ENCODE data around the gene SELP. TPM values are rescaled to one million over a fixed set of nuclear protein-coding genes. Genes with fewer than 3 reads are reported as not detected.

The SELP gene
- total RNA-seq, 1 donor from 2014 or later = not detected

DNA sequence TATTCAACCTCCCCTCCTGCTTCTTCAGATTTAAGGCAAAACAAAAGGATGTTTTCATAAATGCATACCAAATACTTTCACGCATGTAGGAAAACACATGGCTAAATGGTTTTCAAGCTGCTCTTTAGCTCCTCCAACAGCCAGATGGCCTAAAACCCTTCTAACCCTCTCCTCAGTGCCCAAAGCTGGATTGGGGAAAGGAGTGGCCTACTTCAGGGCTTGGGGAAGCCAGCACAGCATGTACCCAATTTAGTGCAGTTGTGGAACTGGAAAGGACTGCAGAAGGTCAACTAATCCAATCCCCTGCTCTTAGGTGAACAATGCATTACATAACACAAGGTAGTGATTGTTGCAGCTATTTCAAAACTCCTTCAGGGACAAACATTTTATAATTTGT lies 53.0 kb downstream of the SELP start:
- no peak overlapping the region for H3K27ac ChIP-seq
- no peaks in the 10 kb centered on the region for H3K4me1 ChIP-seq
- no peaks in the 10 kb centered on the region for H3K9me3 Mint-ChIP-seq
- H3K4me3 ChIP-seq = no peak overlapping the region
- TF ChIP-seq, protein P1, sequence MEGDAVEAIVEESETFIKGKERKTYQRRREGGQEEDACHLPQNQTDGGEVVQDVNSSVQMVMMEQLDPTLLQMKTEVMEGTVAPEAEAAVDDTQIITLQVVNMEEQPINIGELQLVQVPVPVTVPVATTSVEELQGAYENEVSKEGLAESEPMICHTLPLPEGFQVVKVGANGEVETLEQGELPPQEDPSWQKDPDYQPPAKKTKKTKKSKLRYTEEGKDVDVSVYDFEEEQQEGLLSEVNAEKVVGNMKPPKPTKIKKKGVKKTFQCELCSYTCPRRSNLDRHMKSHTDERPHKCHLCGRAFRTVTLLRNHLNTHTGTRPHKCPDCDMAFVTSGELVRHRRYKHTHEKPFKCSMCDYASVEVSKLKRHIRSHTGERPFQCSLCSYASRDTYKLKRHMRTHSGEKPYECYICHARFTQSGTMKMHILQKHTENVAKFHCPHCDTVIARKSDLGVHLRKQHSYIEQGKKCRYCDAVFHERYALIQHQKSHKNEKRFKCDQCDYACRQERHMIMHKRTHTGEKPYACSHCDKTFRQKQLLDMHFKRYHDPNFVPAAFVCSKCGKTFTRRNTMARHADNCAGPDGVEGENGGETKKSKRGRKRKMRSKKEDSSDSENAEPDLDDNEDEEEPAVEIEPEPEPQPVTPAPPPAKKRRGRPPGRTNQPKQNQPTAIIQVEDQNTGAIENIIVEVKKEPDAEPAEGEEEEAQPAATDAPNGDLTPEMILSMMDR (IDR thresholded peaks at IDR 0.05) = no peak
- TF ChIP-seq EZH2phosphoT487 (IDR thresholded peaks at IDR 0.05) (no peak), EZH2 (IDR thresholded peaks at IDR 0.05) (no peak)
- H3K4me2 ChIP-seq = no peak overlapping the region
- no peaks in the 10 kb centered on the region for H3K27me3 ChIP-seq
- H3K36me3 Mint-ChIP-seq = no peaks in the 10 kb centered on the region
- peaks cover 3% of the 10 kb centered on the region for H3K27me3 Mint-ChIP-seq (ENCODE audit: insufficient read depth, low read depth)
- H3K9ac ChIP-seq = no peak overlapping the region
- H3K27ac Mint-ChIP-seq = no peak overlapping the region
- no peaks in the 10 kb centered on the region for H4K20me1 ChIP-seq (ENCODE audit: low read depth)
- H3F3A ChIP-seq (ENCODE audit: low read depth) = no peaks in the 10 kb centered on the region
- no peak for DNase-seq (ENCODE audit: low spot score)
- H3K36me3 ChIP-seq = no peaks in the 10 kb centered on the region
- H3K4me1 Mint-ChIP-seq = peaks cover 2% of the 10 kb centered on the region
- no peaks in the 10 kb centered on the region for H3K9me3 ChIP-seq (ENCODE audit: low read depth)
- H2AFZ ChIP-seq (replicated peaks) = no peak overlapping the region
- no peak overlapping the region for H3K4me3 Mint-ChIP-seq
- no peaks in the 10 kb centered on the region for H3K79me2 ChIP-seq (ENCODE audit: low read depth)

DNA sequence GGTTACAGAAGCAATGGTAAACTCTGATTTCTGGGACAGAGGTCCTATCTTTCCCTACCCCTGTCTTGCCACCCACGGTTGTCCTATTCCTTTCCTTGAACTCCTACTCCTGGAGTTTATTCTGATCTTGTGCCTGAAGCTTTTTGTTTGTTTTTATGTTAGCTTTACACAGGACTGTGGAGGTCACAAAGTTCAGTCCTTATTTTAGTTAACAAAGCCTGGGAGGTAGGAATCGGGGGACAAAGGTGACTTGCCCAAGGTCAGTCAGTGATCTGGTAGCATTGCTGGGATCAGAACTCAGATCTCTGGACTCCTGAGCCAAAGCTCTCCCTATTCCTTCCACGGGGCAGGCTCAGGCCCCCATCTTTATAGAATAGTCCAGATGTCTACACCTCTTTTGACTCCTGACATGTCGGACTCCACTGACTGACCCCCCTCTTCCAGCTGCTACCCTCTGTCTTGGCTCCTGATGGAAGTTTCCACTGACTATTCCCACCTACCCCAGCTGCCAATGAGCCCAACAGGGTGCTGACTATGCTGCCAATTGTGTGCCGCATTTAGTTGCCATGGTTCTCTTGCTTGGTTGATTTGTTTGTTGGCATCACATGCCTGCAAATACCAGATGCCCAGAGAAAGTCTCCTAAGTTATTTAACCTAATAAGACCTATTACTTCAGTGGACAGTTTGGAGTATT lies 53.5 kb downstream of the SELP start:
- H3K27ac Mint-ChIP-seq = no peak overlapping the region
- no peak overlapping the region for H3K4me2 ChIP-seq
- H3K4me1 Mint-ChIP-seq = peaks cover 2% of the 10 kb centered on the region
- H3F3A ChIP-seq (ENCODE audit: low read depth) = no peaks in the 10 kb centered on the region
- H3K27me3 ChIP-seq = no peaks in the 10 kb centered on the region
- no peak overlapping the region for H3K4me3 ChIP-seq
- H3K9me3 ChIP-seq (ENCODE audit: low read depth) = no peaks in the 10 kb centered on the region
- no peak overlapping the region for H3K4me3 Mint-ChIP-seq
- peaks cover 3% of the 10 kb centered on the region for H3K27me3 Mint-ChIP-seq (ENCODE audit: insufficient read depth, low read depth)
- H4K20me1 ChIP-seq (ENCODE audit: low read depth) = no peaks in the 10 kb centered on the region
- no peak overlapping the region for H3K27ac ChIP-seq
- TF ChIP-seq, protein P1 (IDR thresholded peaks at IDR 0.05) = no peak
- TF ChIP-seq EZH2 (IDR thresholded peaks at IDR 0.05) (no peak), EZH2phosphoT487 (IDR thresholded peaks at IDR 0.05) (no peak)
- H3K36me3 Mint-ChIP-seq = no peaks in the 10 kb centered on the region
- H3K9ac ChIP-seq = no peak overlapping the region
- no peaks in the 10 kb centered on the region for H3K36me3 ChIP-seq
- DNase-seq (ENCODE audit: low spot score) = no peak
- no peaks in the 10 kb centered on the region for H3K4me1 ChIP-seq
- no peak overlapping the region for H2AFZ ChIP-seq (replicated peaks)
- no peaks in the 10 kb centered on the region for H3K79me2 ChIP-seq (ENCODE audit: low read depth)
- no peaks in the 10 kb centered on the region for H3K9me3 Mint-ChIP-seq

DNA sequence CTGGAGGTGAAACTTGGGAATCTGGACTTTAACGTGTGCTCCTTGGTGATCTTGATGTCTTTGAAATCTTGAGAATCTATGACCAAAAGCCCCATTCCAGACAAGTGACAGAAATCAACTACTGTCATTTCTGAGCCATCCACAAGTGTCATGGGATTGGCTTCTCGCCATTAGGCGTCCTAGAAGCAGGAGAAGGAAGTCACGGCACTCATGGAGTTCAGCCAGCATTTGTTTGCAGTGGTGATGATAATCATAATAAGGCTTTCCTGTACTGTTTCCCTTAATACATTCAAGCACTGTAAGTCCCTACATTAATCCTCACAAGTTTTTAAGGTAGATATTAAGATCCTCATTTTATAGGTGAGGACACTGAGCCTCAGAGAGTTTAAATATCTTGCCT lies 55.6 kb downstream of the SELP start:
- TF ChIP-seq, protein P1 (IDR thresholded peaks at IDR 0.05) = no peak
- TF ChIP-seq EZH2 (IDR thresholded peaks at IDR 0.05) (no peak), EZH2phosphoT487 (IDR thresholded peaks at IDR 0.05) (no peak)
- Mint-ChIP-seq H3K27ac (no peak overlapping the region), H3K4me1 (peaks cover 2% of the 10 kb centered on the region), H3K27me3 (ENCODE audit: insufficient read depth, low read depth) (peaks cover 3% of the 10 kb centered on the region), H3K36me3 (no peaks in the 10 kb centered on the region), H3K9me3 (no peaks in the 10 kb centered on the region), H3K4me3 (no peak overlapping the region)
- Histone ChIP-seq H2AFZ (replicated peaks) (no peak overlapping the region), H3F3A (ENCODE audit: low read depth) (no peaks in the 10 kb centered on the region), H3K4me3 (no peak overlapping the region), H3K4me1 (no peaks in the 10 kb centered on the region), H3K9me3 (ENCODE audit: low read depth) (no peaks in the 10 kb centered on the region), H3K4me2 (no peak overlapping the region), H3K79me2 (ENCODE audit: low read depth) (no peaks in the 10 kb centered on the region), H3K36me3 (no peaks in the 10 kb centered on the region), H4K20me1 (ENCODE audit: low read depth) (no peaks in the 10 kb centered on the region), H3K27ac (no peak overlapping the region), H3K27me3 (peaks cover 8% of the 10 kb centered on the region), H3K9ac (no peak overlapping the region)
- DNase-seq (ENCODE audit: low spot score) = no peak
